Testis (tissue), 2 donors: ENCODE data around the gene TTC22.

Experiments used
- CTCF ChIP-seq, 3 experiments: fragments of 450-650 bp in 2 of 3; fragments of 200-600 bp in 1 of 3; sonication (generic) in 1 of 3; IDR thresholded peaks; one replicate each; pipeline ENCODE4 v1.5.1; 2016 to 2019; ENCODE audit warnings: antibody characterized with exemption in 3 of 3, mild to moderate bottlenecking in 2 of 3, moderate library complexity in 1 of 3
- POLR2A ChIP-seq: fragments of 450-650 bp; IDR thresholded peaks from one replicate; pipeline ENCODE4 v1.6.1; 2017; ENCODE audit warnings: antibody characterized with exemption, mild to moderate bottlenecking, moderate library complexity

DNA sequence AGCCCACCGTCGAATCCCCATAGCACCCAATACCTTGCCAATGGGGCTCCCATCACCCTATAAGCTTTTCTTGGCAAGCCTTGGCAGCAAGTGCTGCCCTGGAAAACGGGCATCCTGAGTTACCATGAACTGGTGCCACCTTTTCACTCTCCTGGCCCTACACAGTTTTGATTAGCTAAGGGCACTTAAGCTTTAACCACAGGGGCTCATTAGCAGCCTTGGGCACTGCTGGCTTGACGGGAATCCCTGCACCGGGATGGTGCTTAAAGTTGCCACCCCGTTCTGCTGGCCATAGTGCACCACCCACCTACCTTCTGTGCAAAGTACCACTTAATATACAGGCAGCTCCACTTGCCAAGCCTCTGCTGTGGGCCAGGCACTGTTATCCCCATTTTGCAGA lies 50.5 kb downstream of the TTC22 start:
- no peak for TF ChIP-seq POLR2A
- TF ChIP-seq CTCF (IDR thresholded peaks at IDR 0.05), result no peak
